HG03095 (cell line): ENCODE data around the gene CAMTA1.

Experiments
- ATAC-seq: cut with Tn5 transposase; IDR thresholded peaks from one replicate; pipeline ENCODE4 v1.9.1; 2021; ENCODE audit warnings: moderate library complexity; ENCODE audit not compliant: unreplicated experiment

The CAMTA1 gene

DNA sequence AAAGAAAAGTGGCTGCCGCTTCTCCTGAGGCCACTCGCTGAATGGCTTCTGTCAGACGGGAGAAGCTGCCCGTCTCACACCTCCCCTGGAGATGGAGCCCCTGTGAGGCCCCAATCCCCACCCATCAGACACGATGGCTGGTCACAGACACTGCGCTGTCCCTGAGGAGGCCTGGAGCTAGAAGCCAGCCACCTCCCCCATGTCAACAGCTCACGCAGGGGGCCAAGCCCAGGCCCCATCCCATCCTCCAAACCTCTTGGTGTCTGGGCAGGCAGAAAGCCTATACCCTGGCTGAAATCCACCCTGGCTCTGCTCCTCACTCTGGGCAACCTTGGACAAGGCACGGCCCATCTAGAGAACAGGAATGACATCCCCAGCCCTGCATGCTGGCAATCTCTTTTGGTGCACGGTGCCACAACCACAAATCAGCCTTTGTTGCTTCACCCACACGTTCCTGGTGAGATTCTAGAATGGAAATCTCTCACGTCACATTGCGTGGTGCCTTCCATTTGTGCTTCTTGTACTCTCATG lies 711.9 kb downstream of the CAMTA1 start:
- ATAC-seq, result no peak

DNA sequence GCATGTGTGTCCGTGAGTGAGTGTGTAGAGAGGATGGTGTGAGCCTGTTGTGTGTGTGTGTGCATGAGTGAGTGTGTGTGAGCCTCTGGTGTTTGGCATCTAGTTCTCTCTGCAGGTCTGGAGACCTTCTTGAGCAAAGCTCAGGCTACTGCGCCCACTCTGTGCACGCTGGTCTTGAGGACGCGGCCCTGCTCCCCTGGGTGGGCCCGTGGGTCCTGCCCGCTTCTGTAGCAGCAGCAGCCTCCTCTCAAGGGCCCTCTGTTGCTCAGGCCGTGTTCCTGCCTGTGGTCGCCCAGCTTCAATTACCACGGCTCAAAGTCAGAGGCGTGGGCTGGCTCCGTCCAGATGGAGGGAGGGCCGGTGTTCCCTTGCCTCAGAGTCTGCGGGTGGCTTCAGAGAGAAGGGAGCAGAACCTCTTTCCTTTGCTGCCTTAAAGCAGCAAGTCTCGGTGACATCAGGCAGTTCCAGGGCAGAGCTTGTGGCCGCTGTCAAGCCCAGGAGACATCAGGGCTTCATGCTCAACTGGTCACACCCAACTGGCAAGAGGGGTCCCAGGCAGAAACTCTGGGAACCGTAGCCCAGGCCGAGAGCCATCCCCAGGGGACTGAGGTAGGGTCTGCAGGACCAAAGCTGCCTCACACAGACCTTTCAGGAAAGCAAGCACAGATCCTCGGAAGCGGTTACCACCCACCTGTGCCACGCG lies 715.3 kb downstream of the CAMTA1 start:
- no peak for ATAC-seq

DNA sequence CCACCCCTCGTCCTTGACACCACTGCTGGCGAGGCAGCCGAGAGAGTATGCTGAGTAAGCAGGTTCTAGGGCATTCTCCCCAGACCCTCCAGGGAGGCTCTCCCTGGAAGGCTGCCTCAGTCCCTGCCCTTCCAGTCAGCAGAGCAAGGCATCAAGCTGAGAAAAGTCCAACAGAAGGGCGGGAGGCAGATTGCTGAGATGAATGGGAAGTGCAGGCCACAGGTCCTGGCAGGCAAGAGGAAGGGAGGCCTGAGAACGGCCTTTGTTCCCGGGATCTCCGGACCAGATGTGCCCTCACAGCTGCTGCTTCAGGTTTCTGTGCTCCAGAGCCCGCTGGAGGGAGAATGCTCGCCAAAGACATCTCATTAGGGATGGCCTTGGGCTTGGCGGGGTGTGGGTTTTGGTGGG lies 715.8 kb downstream of the CAMTA1 start:
- no peak for ATAC-seq

DNA sequence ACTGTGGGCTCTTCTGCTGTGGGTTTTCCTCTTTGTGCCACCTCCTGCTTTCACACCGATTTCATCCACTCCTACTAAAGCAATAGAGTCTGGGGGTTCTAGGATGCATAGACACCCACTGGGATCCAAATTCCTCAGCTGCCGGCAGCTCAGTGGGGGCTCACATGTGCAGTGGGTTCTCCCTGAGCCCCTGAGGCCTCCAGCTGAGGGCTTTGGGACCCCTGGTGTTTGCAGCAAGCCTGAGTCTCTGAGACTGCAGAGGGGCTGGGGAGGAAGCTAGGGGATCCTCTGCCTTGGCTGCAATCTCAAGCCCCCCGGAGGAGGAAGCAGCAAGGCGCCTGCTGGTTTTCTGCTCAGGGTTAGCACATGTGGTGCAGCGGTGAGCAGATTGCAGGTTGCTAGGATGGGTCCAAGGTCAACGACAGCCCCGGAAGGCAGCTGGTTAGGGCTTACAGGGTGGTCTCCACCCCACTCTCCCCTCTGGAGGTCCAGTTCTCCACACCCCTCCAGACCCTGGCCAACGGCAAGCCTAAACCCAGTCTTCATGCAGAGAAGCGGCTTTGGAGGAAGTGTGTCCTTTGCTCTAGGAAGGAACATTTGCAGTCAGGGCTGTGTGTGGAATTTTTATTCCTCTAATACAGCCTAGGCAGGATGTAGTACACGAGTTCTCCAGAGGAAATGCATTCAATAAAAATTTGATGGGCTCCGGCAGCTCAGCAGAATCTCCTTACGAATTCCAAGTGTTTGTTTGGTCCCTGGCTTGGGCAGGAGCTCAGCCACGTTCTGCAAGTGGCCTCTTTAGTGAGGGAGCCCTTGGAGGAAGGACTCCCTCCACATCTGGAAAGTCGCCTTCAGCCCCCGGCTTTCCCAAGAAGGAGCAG lies 716.7 kb downstream of the CAMTA1 start:
- ATAC-seq, result no peak

DNA sequence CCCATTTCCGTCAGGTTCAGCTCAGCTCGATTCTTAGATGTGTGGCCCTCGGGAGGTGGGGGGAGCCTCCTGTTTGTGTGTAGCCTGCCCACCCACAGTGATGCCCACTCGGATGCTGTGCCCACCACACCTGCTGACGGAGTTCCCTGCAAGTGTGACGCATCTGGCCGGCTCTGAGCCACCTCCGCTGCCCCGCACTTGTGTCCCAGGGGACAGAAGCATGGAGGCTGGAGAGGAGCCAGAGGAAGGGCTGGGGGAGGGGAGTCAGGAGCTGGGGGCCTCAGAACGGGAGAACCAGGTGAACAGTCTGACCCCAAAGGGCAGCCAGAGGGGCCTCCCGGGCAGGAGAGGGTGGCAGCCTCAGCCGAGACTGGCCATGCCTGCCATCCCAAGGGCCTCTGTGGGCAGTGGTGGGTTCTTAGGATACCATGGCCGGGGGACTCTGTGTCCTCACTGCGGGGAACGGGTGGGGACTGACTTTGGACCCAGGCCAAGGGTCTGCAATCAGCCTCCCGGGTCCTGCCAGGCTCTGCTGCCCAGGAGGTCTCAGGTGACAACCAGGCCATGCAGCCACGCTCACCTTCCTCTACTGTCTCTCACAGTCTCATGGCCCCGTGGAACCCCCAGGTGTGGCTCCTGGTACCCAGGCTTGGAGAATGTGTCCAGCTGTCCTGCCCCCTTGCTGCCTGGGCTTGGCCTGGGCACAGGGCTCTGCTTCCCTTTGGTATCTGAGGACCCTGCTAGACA lies 718.6 kb downstream of the CAMTA1 start:
- ATAC-seq, result no peak

DNA sequence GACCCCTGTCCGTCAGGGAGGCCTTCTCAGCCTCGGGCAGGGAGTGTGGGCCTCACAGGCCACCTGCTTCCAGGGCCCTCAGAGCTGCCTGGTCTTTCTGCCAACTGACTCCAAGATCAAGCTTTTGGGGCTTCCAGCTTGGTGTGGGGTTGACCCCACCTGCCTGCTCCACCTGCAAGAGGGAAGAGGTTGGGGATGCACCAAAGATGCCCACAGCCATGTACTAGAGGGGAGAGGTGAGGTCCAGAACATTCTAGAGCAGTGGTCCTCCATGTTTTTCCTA lies 719.1 kb downstream of the CAMTA1 start:
- no peak for ATAC-seq

DNA sequence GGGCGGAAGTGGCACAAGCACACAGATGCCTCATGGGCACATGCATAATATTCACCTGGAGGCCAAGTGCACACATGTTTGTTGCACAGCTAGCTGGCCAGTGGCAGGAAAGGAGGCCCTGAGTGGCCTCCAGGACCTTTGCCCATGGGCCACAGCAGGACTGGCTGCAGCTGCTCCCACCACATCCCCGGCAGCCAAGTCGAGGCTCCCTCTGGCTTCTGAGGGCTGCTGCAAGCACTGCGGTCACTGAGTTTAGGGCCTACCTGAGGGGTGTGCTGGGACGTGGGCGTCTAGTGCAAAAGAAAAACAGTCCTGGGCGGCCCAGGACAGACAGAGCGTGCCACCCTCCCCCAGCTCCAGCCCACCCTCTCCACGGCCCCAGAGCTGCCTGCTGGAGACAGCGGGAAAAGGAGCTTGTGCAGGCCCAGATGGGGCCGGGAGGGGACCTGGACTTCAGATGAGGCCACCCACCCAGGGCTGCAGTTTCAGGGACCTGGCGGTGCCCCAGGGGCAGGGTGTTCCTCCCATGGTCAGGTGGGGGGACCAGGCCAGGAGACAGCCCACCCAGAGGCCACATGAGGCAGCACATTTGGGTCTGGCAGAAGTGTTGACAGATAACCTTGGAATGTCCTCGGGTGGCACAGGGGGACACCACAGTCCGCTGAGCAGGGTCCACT lies 720.0 kb downstream of the CAMTA1 start:
- no peak for ATAC-seq

DNA sequence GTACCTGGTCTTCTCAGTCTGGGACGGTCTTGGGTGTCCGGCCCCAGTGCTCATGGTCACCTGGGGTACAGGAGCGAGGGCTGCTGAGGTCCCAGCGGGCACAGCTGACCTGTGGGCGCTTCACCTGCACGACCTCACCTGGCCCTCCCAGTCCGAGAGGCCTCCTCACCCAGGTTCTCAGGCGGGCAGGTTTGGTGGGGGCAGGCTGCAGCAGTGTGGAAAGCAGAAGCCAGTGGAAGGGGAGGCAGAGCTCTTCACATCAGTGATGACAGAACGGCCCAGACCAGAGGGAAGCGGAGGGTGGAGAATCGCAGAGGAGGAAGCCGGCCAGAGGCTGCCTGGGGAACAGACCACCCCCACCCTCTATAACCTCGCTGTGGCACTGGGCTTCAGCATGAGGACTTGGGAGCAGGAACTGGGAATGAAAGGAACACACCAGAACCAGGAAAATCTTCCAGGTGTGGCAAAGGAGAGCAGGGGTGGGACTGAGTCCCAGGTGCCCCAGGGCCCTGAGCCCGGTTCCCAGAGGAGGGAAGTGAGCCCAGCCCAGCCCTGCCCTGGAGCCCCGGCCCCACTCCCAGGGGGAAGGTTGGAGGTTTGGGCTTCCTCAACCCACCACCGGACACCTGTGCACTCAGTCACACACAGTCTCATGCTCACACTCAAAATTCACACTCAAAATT lies 720.7 kb downstream of the CAMTA1 start:
- no peak for ATAC-seq

DNA sequence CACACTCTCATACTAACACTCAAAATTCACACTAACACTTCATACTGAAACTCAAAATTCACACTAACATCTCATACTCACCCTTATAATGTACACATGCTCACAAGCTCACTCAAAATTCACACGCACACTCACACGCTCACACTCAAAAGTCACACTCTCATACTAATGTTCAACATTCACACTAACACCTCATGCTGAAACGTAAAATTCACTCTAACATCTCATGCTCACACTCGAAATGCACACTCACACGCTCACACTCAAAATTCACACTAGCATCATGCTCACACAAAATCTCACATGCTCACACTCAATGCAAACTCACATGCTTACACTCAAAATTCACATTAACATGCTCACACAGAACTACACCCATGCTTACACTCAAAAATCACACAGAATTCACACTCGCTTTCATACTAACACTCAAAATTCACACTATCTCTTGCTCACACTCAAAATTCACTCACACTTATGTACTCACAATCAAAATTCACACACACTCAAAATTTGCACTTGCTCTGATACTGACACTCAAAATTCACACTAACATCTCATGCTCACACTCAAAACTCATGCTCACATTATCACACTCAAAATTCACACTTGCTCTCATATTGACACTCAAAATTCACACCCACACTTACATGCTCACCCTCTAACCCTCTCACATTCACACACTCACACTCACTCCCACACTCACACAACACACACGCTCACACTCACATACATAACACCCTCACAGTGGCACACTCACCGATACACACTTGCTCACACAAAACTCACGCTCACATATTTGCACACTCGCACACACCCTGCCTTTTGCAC lies 721.4 kb downstream of the CAMTA1 start:
- no peak for ATAC-seq

DNA sequence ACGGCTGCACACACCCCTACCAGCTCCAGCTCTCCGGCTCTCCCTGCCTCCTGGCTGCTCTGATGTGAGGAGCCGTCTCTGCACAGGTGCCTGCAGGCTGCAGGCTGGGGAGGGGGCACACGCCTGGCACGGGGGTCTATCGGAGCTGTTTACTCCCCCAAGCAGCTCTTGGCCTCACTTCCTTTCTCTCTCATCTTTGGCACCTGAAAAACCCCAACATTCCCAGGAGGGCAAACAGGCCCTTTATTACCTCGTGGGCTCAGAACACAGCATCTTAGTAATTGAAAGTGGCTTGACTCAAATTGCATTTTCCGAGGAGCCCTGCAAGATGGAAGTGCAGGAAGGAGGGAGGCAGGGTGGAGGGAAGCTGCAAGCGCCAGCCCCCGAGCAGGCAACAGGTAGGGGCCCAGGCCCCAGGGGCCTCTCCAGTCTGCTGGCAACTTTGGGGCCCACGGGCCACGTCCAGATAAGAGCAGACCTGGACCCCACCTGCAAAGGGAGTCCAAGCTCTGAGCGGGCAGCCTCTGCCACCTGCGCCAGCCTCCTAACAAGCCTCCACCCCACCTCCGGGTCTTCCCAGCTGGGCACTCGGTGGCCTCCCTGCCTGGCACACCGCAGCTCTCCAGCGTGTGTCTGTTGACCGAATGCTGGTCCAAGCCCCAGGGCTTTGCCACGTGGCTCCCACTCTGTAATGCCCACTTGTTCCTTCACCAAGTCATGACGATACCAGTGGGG lies 722.2 kb downstream of the CAMTA1 start:
- no peak for ATAC-seq

DNA sequence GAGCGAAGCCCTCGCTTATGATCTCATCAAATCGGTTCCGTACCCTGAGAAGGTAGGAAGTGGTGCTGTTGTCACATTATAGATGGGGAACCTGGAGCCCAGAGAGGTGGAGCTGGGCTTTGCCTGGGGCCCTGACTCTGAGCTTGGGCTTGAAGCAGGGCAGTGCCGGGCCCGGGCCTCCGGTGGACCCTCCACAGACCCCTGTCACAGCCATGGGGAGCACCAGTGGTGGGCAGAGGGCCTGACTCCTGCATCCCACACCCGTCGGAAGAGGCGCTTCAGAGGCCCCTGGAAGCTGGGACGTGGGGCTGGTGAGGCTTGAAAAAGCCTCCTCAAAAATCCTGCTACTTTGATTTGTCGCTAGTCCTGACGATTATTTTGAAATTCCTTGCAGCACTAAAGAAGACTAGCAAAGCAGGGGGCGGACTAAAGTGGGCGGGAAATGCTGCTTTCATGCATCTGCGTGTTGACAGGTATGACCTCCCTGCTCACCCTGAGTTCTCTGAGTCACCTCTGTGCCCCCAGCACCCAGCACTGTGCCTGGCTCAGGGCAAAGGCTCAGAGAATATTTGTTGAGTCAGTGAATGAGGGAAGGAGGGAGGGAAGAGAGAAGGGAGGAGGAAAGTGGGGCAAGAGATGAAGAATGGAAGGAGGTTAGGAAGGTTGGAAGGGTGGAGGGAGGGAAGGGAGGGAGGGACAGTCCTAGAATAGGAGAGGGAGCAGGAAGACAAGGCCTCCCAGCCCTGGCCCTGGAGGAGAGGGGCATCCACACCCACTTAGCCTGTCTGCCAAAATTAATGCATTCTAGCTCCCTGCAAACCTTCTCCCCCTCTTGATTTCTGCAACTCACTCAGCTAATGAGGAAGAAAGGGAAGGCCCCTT lies 723.0 kb downstream of the CAMTA1 start:
- ATAC-seq, result no peak

DNA sequence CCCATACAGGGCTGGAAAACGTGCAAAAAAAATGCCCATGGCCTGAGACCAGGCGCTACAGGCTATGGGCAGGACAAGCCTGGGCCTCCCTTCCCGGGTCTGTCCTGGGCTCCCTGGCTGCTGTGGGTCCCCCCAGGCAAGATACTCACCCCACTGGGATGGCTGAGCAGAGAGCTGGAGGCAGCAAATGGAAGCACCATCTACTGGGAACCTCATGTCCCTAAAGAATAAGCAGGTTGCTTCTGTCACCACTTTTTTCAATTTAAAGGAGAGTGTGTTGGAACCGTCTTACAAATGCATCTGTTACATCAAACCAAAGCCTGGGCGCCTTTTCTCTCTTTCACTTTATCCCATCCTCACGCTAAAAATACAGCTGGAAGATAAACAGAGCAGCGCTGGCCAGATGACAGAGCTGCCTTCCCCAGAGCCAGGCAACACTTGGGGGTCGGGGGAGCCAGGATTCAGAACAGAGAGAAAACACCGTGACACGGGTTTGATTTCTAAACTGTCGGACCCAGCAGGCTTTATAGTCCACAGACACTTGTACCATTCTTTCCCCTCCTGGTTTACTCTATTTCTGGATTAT lies 723.8 kb downstream of the CAMTA1 start:
- no peak for ATAC-seq

DNA sequence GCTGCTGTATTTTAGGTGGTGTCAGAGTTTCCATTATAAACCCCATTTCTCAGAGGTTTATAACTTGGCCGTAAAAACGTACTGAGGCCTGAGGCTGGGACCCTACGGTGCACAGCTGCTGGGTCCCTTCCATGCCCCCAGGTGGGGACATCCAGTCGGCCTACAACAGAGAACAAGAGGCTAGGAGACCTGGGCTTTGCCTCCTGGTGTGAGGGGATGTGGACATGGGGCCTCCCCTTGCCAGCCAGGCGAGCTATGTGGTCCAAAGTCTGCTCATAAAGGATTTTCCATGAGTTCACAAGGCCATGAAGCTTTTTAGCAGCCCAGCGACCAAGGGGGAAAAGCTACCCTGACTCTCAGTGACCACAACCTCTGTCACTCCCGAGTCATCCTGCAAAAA lies 724.3 kb downstream of the CAMTA1 start:
- no peak for ATAC-seq

DNA sequence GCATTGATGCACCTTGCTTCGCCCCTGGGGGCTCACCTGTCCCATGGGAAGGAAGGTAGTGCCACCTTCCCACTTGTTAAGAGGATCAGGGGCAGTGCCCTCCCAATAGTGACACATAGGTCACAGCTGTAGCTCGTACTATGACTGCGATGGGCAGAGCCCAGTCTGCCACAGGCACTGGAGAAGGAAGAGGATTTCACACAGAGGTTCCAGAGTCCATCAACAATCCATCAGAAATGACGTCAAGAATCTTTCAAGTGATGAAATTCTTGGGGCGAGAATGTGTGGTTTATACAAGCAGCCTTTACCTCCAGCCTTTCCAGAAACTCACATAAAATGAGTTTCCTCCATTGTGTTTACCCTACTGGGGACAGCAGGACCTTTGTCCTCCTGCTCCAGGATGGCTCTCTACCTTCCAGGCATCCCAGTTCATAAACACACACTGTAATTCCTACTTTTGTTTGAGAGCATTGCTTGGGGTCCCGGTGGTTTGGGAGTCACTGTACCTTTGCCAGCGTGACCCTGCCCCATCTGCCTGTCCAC lies 725.2 kb downstream of the CAMTA1 start:
- no peak for ATAC-seq

DNA sequence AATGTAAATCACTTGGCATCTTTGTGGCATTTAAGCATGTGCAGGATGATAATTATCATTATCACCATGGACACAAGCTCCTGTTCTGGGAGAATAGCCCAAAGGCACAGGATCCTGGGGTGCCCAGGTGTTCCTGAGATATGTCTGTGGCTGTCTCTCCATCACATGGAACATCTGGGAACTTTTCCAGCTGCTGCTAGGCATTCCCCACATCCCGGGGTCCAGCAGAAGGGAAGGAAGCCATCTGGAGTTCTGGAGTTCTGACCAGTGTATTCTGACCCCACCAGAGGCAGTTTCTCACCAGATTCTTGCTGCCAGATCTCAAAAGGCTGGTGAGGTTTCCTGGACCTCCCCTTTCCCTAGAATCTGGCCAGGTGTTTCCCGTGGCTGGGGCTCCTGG lies 726.1 kb downstream of the CAMTA1 start:
- no peak for ATAC-seq

DNA sequence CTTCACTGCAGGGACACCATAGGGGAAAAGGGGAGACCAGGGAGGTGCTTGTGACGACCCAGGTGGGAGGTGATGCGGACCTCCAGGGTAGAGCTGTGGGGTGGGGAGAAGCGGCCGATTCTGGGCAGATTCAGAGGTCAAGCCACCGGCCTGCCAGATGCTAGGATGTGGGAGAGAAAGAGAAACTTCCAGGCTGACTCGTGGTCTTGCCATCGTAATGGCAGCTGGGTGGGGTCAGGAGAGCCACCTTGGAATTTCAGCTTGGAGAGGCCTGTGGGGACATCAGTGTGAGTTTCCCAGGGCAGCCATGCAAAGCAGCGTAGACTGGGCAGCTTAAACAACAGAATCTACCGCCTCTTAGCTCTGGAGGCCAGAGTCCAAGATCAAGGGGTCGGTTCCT lies 727.8 kb downstream of the CAMTA1 start:
- ATAC-seq, result no peak

DNA sequence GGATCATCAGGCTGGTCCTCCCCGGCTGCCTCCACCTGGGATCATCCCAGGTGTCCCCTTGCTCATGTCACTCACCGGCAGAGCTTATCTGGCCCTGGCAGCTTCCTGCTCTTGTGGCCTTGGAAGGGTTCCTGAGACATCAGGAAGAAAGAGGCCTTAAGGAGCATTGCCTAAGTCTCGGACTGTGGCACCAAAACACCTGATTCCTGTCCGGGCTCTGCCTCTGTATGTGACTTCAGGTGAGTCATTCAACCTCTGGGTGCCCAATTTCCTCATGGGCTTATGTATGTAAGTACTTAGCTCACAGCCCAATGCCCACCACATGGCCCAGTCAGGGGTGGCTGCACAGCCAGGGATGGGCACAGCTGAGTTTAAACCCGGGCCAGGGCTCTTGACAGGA lies 729.9 kb downstream of the CAMTA1 start:
- no peak for ATAC-seq
